DMS79 treated with DMSO at 0.1 percent for 48 hours (cell line): ENCODE results near the gene KIDINS220.
"Not testable (repeated sequence)": the region's sequence is repeated elsewhere in the genome, so short reads cannot be mapped to it uniquely, and the experiment has no call there.

Source experiments
- DNase-seq: peaks from one replicate; lab custom pipeline; 2025; lab: John Stamatoyannopoulos, UW

KIDINS220 gene

DNA sequence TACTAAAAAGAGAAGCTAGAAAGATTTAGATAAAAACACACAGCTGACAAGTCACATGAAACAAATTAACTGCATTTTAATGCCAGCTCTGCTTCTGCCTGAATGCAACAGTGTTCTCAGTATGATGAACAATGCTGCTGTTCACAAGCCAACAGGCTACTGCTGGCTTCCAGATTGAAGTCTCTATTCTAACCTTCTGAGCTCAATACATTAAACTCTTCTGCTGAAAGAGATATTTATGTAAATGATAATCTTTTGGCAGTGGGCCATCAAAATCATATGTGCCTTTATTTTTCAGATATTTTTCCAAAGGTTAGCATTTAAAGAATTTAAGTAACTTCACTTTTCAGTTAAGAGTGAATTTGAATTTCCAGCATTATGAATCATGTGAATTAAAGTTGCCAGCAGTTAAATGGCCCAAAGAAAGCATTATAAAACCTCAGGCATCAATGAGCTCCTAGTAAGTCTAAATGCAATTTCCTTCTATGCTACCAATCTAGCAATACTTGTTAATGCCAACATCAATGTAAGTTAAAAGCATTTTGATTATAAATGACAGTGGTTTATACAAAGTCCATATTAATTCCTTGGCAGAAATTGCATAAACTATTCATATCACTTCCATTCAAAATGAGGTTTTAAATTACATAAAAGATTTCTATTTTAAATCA lies 83.2 kb downstream of the KIDINS220 start:
- DNase-seq = no peak

DNA sequence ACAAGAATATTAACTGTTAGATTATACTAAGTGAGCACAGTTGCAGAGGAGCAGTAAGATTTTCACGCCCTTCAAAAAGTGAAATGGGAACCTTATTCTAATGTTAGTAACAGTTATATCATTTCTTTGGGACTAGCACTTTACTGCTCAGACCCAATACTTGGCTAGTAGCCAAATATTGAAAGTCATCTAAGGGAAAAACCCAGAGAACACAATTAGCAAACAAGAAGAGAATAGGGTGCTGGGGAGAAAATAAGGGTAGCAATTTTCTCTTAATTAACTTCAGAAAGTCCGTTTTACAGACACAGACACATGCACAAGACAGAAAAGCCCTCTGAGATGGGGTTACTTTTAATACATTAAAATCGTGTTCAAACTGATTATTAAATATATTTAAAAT lies 83.8 kb downstream of the KIDINS220 start:
- no peak for DNase-seq

- DNase-seq = no peak
Measured at GRCh38 chr2:8752385-8752784, 85.0 kb downstream of the KIDINS220 start.

DNA sequence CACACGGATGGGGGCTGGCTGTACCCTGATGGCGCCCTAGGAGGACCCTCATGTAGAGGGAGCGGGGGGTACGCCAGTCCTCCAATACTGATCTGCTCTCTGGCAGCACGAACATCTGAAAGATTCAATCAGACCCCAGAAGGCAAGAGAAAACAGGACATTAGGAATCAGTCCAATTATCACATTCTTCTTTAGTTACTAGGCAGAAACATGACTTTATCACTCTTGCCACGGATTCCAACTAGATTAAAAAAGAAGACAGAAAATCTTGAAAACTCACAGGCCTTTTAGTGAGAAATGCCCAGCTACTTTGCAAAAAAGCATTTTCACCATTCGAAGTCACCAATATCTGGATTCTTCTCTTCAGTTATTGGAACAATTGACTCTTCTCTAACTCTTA lies 87.2 kb downstream of the KIDINS220 start:
- no peak for DNase-seq

- no peak for DNase-seq
Measured at GRCh38 chr2:8743261-8743660, 94.2 kb downstream of the KIDINS220 start.

DNA sequence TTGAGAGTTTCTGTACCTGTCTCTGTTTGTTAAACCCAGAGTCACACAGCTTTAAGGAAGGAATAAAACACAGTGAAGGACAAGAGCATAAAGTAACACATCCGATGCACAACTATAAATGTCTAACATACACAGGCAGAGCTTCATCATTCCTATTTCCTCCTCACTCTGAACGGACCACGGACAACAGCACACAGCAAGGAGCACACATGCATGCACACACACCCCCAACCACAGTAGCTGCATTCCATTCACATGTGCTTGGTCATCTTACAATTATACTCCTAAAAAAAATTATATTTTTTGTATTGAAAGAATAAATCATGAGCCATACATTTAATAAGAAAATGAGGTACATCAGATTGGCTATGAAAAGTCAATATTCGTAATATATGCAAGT lies 97.3 kb downstream of the KIDINS220 start:
- DNase-seq = no peak

GRCh38 chr2:8737571-8738175 lies 99.7 kb downstream of the KIDINS220 start:
- no peak for DNase-seq

GRCh38 chr2:8732601-8733000 lies 104.8 kb downstream of the KIDINS220 start:
- no peak for DNase-seq

- DNase-seq = no peak
Measured at GRCh38 chr2:8729939-8730338, 107.5 kb downstream of the KIDINS220 start.

GRCh38 chr2:8729101-8729500 lies 108.3 kb downstream of the KIDINS220 start:
- DNase-seq = not testable (repeated sequence)

- no peak for DNase-seq
Measured at GRCh38 chr2:8728305-8729015, 109.0 kb downstream of the KIDINS220 start.

- no peak for DNase-seq
Measured at GRCh38 chr2:8725838-8726237, 111.6 kb downstream of the KIDINS220 start.

GRCh38 chr2:8722986-8723385 lies 114.4 kb downstream of the KIDINS220 start:
- no peak for DNase-seq

DNA sequence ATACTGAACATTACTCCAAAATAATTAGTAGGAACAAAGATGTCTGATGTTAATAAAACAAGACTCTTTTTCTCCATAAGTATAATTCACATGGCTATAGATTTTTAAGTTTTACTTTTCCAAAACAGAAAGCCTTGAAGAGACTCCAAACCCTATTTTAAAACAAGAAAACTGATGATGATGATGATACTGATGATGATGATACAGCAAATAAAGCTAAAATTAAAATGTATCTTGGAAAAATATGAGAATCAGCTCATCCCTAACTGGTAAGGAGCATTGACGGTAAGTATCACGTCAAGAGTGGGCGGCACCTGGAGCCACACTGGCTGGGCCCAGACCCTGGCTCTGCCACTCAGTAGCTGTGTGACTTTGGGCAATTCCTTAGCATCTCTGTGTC lies 116.0 kb downstream of the KIDINS220 start:
- DNase-seq = no peak

- no peak for DNase-seq
Measured at GRCh38 chr2:8720741-8721140, 116.7 kb downstream of the KIDINS220 start.

GRCh38 chr2:8719528-8719927 lies 117.9 kb downstream of the KIDINS220 start:
- no peak for DNase-seq

GRCh38 chr2:8714971-8715370 lies 122.4 kb downstream of the KIDINS220 start:
- DNase-seq = no peak

DNA sequence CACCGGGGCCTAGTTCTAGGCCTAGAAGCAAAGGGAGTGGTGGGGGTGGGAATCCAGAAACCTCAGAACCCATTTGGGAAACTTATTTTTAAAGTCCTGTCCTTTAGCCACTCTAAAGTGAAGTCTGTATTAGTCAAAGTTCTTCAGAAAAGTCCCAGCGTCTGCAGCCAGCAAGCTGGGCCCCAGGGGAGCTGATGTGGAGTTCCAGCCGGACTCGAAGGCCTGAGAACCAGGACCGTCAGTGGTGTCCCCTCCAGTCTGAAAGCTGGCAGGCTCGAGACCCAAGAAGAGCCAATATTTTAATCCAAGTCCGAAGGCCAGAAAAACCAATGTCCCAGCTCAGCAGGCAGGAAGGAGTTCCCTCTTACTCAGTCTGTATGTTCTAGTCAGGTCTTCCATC lies 123.1 kb downstream of the KIDINS220 start:
- DNase-seq = no peak

GRCh38 chr2:8710951-8711350 lies 126.5 kb downstream of the KIDINS220 start:
- peak; percentile 74 for DNase-seq

DNA sequence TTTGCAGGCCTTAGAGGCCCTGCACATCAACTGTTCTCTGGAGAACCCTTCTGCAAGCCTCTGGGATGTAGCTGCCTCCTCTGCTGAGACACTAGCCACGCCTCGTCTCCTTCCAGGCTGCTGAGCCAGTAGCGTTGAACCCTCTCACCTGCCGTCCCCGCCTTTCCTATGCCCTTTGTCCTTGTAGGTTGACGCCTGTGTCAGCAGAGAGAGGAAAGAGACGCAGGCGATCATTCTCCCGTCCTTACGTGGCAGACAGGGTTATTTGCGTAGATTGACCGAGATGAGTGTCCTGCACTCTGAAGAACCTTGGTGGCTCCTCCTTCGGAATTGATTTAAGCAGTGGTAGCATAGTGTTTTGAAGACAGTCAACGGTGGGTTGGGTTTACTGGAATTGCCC lies 127.8 kb downstream of the KIDINS220 start:
- no peak for DNase-seq

- no peak for DNase-seq
Measured at GRCh38 chr2:8704906-8705305, 132.5 kb downstream of the KIDINS220 start.

DNA sequence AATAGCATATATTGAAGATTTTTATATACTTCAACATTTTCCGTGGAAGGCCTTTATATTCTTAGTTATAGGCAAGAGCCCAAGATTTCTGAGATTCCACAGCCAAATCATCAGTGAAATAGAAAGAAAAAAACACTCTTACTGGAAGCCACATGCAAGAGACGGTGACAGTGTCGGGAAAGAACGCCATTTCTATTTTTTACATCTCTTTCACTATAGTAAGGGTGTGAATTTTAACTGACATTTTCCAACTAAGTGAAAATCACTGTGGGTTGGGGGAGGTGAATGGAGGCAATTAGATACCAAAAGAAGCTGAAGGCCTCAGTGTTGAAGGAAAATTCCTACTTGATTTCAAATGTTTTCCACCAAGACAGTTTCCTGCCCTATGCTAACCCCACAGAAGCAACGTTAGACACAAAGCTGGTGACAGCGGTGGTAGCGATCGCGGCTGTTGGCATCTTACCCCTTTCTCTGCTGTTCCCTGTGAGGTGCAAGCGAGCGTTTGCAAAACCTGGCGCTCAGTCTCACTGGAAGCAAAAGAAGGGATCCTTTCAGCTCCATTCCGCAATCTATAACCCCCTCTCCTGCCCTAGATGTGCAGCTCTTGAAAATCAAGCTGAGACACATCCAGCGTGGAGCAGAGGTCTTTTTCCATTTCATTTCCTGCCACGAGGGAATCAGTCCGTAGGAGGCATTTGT lies 135.6 kb downstream of the KIDINS220 start:
- no peak for DNase-seq

- no peak for DNase-seq
Measured at GRCh38 chr2:8699839-8700238, 137.6 kb downstream of the KIDINS220 start.
